Endothelial cell of umbilical vein (primary cell): Measurements from ENCODE around the gene SMIM24. TPM values are rescaled to one million over a fixed set of nuclear protein-coding genes. Genes with fewer than 3 reads are reported as not detected.

ENCODE experiments used
- BruUV-seq: library from RNA; stranded (reverse); fragments of 400-500 nt; replicated peaks from 2 replicates; lab custom pipeline; 2021; lab: Mats Ljungman, UMichigan
- CTCF ChIA-PET: fragments of 300-600, 350-600 bp; sonication (Branson Sonifier 250); formaldehyde crosslinking; loops from one replicate; lab custom pipeline; 2021; ENCODE audit warnings: antibody characterized with exemption, inconsistent platforms; lab: Charles Lee
- POLR2A ChIA-PET: fragments of 300-600, 350-600 bp; sonication (Branson Sonifier 250); formaldehyde crosslinking; loops from one replicate; lab custom pipeline; 2021; ENCODE audit warnings: antibody characterized with exemption, inconsistent platforms; lab: Charles Lee
- DNase-seq: peaks from one replicate; pipeline ENCODE4 v3.0.0-alpha.2; 2011; ENCODE audit warnings: low read depth, low spot score
- FAIRE-seq: peaks from 2 replicates; lab custom pipeline; 2011; peaks lifted over from hg19 to GRCh38; lab: Jason Lieb, UNC
- H2AFZ ChIP-seq: 2 replicates; pipeline ENCODE4 v1.6.0; 2012; ENCODE audit warnings: low read depth, low read length, control low read depth, inconsistent platforms
- H3K27ac ChIP-seq: 2 replicates; pipeline ENCODE4 v1.5.1; 2011; ENCODE audit warnings: low read depth, mild to moderate bottlenecking, control low read depth, low read length, moderate library complexity; ENCODE audit not compliant: insufficient read depth
- H3K27me3 ChIP-seq, 2 experiments: 2 replicates each; pipeline versions ENCODE4 v1.6.0 to v1.6.1; 2011; ENCODE audit warnings: low read length in 2 of 2, mixed read lengths in 1 of 2; ENCODE audit not compliant: control insufficient read depth in 2 of 2, insufficient read depth in 2 of 2
- H3K36me3 ChIP-seq, 2 experiments: 2 replicates in 1 of 2; 3 replicates in 1 of 2; pipeline ENCODE4 v1.5.1; 2011; ENCODE audit warnings: low read length in 2 of 2, mild to moderate bottlenecking in 1 of 2, moderate library complexity in 1 of 2; ENCODE audit not compliant: control insufficient read depth in 2 of 2, insufficient read depth in 2 of 2; ENCODE audit errors: extremely low read depth in 1 of 2
- H3K4me1 ChIP-seq: 3 replicates; pipeline ENCODE4 v1.5.1; 2011; ENCODE audit warnings: mild to moderate bottlenecking, low read length; ENCODE audit not compliant: control insufficient read depth, insufficient read depth; ENCODE audit errors: extremely low read depth
- H3K4me2 ChIP-seq: 2 replicates; pipeline ENCODE4 v1.6.1; 2011; ENCODE audit warnings: low read length, control low read depth, mixed read lengths; ENCODE audit not compliant: insufficient read depth
- H3K4me3 ChIP-seq, 3 experiments: fragments of 200-600 bp in 1 of 3; sonication (generic), shearing (Covaris generic) in 1 of 3; replicated peaks in 1 of 3; 2 replicates each; pipeline ENCODE4 v1.5.1; 2011 to 2016; ENCODE audit warnings: control low read depth in 3 of 3, low read length in 3 of 3, mild to moderate bottlenecking in 2 of 3, inconsistent platforms in 1 of 3, low read depth in 1 of 3, moderate library complexity in 1 of 3; ENCODE audit not compliant: insufficient read depth in 1 of 3
- H3K79me2 ChIP-seq: 2 replicates; pipeline ENCODE4 v1.6.0; 2012; ENCODE audit warnings: low read length, inconsistent platforms; ENCODE audit not compliant: control insufficient read depth, insufficient read depth
- H3K9ac ChIP-seq: replicated peaks from 2 replicates; pipeline ENCODE3; 2011; ENCODE audit warnings: low read length, control low read depth; ENCODE audit not compliant: insufficient read depth; ENCODE audit errors: extremely low read depth
- H3K9me1 ChIP-seq: replicated peaks from 3 replicates; pipeline ENCODE4 v1.6.0; 2011; ENCODE audit warnings: mild to moderate bottlenecking, low read length; ENCODE audit not compliant: control insufficient read depth, insufficient read depth; ENCODE audit errors: extremely low read depth
- H3K9me3 ChIP-seq: replicated peaks from 2 replicates; pipeline ENCODE4 v1.5.1; 2012; ENCODE audit warnings: low read length, inconsistent platforms; ENCODE audit not compliant: control insufficient read depth, insufficient read depth
- H4K20me1 ChIP-seq: replicated peaks from 2 replicates; pipeline ENCODE3; 2011; ENCODE audit warnings: mild to moderate bottlenecking, low read length; ENCODE audit not compliant: control insufficient read depth, insufficient read depth; ENCODE audit errors: extremely low read depth
- EZH2 ChIP-seq: IDR thresholded peaks from 2 replicates; pipeline ENCODE4 v1.6.1; 2012; ENCODE audit warnings: borderline replicate concordance, low read depth, mild to moderate bottlenecking, moderate library complexity, low read length, inconsistent platforms; ENCODE audit not compliant: severe bottlenecking
- FOS ChIP-seq: IDR thresholded peaks from 2 replicates; pipeline ENCODE4 v1.6.1; 2011; ENCODE audit warnings: mild to moderate bottlenecking, low read length, moderate library complexity, borderline replicate concordance; ENCODE audit not compliant: insufficient read depth
- GATA2 ChIP-seq: IDR thresholded peaks from 2 replicates; pipeline ENCODE4 v1.7.0; 2011; ENCODE audit warnings: low read depth, mild to moderate bottlenecking, moderate library complexity, mixed read lengths, low read length; ENCODE audit not compliant: insufficient read length, insufficient read depth
- POLR2AphosphoS5 ChIP-seq: IDR thresholded peaks from 2 replicates; pipeline ENCODE4 v1.6.1; 2012; ENCODE audit warnings: low read depth, mild to moderate bottlenecking, control low read depth, low read length, moderate library complexity; ENCODE audit not compliant: insufficient read depth
- dilution Hi-C: fragments of 300-500 bp; cut with MboI; formaldehyde crosslinking; loops from one replicate; pipeline ENCODE4 v1.15.0; 2019; ENCODE audit warnings: low sequenced_read_pairs; ENCODE audit not compliant: extremely low pct_ligation_motif_present
- intact Hi-C: fragments of 100-400 bp; cut with micrococcal nuclease; formaldehyde crosslinking; loops from one replicate; pipeline ENCODE4 v1.10.0; 2022
- polyA plus RNA-seq, 4 experiments: library from polyadenylated mRNA; depleted of rRNA in 3 of 4; stranded (reverse) in 3 of 4; unstranded in 1 of 4; fragments of >200 nt; gene quantifications; 2 replicates each; pipeline versions ENCODE4 v1.2.1 to v1.2.3, GENCODE V29; 2011 to 2012; ENCODE audit warnings: missing spikeins in 1 of 4
- total RNA-seq: library from RNA; stranded (reverse); gene quantifications from 2 replicates; pipeline ENCODE4 v1.2.3, GENCODE V29; 2021
- TF ChIP-seq, protein P1 (sequence below): IDR thresholded peaks from 2 replicates; pipeline ENCODE4 v1.6.1; 2011; ENCODE audit not compliant: insufficient read depth, insufficient read length

Gene SMIM24
- total and polyA plus RNA-seq, 2 donors (not counting 3 experiments of a cell fraction or from before 2014, with no cell fraction given), result not detected

DNA sequence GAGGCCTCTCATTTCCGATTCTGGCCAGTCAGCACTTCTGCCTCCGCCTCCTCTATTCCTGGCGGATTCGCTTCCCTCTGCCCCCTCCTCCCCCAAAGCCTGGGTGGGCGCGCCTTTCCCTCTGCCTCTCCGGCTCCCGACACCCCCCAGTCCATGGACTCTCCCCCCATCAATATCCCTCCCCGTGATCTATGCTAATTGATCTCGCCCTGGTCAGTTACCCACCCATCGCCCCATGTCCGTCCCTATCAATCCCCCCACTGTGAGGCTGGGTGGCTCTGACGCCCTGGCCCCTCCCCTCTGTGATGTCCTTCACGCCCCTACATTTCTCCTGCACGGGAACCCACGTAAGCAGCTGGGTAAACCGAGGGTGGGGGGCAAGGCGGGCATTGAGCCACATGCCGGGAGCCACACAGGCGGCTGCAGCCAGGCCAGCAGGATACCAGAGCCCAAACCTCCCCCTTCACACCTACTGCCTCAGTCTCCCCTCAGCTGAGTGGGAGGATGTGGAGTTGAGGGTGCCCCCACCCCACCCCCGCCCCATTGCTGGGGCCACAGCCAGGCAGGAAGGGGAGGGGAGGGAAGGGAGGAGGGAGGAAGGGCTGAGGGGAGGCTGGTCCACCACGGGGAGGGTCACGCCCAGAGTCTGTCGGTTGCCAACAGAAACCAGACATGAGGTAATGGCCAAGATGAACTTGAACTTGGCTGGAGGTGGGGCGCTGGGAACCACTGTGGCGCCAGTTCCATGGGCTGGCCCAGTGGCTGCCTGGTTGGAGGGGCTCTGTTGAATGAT lies 21.0 kb downstream of the SMIM24 start:
- dilution Hi-C loops (no loop called here), intact Hi-C loops (loop anchor here (1.0 to 2.0 kb wide), 3 partner anchors 8 to 92 kb away; partner anchors contain the start of gene NFIC)
- Histone ChIP-seq H3K27ac (peak overlapping the region; percentile 82), H3K27me3 (no peaks in the 10 kb centered on the region), H4K20me1 (no peaks in the 10 kb centered on the region), H3K4me1 (peaks cover 26% of the 10 kb centered on the region), H3K4me2 (peak overlapping the region; percentile 2), H3K9me1 (no peaks in the 10 kb centered on the region), H3K4me3 (peak overlapping the region in 1 of 3 experiments; percentile 12), H3K79me2 (no peaks in the 10 kb centered on the region), H3K9ac (peak overlapping the region; percentile 67), H3K9me3 (no peaks in the 10 kb centered on the region), H2AFZ (no peak overlapping the region), H3K36me3 (peaks cover 0 to 19% of the 10 kb centered on the region in 2 experiments)
- no TSS peak for BruUV-seq
- TF ChIP-seq FOS (no peak), EZH2 (no peak), GATA2 (no peak), POLR2AphosphoS5 (peak; percentile 12)
- TF ChIP-seq, protein P1, sequence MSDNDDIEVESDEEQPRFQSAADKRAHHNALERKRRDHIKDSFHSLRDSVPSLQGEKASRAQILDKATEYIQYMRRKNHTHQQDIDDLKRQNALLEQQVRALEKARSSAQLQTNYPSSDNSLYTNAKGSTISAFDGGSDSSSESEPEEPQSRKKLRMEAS, result peak; percentile 44
- ChIA-PET POLR2A (interaction anchor here (0.7 kb wide), 1 partner anchor 237 kb away, joined by 3 read pairs; no protein-coding TSS in a partner anchor), CTCF (interaction anchor here (0.7 to 1.8 kb wide), 9 partner anchors 10 to 154 kb away, joined by 3 to 7 read pairs (median 4); no protein-coding TSS in a partner anchor)
- DNase-seq (peak; percentile 96), FAIRE-seq (peak; percentile 98)
